NCI-H510A treated with DMSO at 0.1 percent for 48 hours (cell line): ENCODE results near the gene ZEB2.

ENCODE experiments used
- DNase-seq: peaks from one replicate; lab custom pipeline; 2025; lab: John Stamatoyannopoulos, UW

The ZEB2 gene

DNA sequence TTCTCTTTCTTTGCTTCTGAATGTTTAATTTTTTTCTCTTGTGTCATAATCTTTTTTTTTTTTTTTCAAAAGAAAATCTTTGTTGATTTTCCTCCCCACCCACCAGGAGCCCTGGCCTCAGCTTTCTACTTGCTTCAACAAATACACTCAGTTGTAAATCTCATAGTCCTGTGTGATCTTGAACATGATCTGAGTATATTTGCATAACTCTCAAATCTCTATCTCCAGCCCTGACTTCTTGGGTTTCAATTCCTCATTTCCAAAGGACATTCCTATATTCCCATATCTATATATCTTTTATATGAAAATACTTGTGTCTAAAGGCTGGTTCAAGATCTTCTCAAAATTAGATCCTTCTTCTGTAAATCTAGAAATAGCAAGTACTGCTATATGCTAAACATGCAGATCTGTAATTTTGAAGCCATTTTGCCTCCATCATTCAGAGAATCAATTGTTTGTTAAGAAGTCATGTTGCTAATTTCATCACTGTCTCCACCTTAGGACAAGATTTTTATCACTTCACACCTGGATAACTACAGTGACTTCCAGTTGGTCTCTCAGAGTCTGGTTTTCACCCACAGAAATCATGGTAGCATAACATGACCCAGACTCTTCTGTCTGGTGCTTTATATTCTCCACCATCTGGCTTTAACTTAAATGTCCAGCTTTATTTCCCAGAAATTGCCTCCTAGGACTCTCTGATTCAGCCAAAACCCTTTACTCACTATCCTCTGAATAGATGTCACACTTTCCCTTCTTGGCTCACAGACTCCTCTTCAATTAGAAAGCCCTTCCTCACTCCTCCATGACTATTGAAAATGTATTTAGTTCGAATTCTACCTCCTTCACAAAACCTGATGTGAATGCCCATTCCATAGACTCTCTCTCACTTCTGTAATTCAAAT, 98.1 kb downstream of the ZEB2 start:
- no peak for DNase-seq

DNA sequence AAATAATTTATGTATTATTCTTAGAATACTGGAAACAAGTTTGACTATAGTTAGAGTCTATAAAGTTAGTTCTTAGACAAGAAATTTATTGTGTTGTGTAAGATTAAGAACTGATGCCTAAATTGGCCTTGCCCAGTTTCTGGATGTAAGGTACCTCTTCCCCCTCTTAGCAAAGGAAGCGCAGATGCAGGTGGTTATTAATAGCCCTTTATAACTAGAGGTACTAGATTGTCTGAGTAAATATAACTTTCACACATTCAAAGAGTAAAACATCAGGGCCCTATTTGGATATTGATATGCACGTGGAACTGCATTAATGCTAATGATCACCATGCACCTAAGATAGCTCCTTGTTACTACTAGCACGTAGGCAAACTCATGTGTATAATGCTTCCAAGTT, 100.7 kb downstream of the ZEB2 start:
- no peak for DNase-seq

DNA sequence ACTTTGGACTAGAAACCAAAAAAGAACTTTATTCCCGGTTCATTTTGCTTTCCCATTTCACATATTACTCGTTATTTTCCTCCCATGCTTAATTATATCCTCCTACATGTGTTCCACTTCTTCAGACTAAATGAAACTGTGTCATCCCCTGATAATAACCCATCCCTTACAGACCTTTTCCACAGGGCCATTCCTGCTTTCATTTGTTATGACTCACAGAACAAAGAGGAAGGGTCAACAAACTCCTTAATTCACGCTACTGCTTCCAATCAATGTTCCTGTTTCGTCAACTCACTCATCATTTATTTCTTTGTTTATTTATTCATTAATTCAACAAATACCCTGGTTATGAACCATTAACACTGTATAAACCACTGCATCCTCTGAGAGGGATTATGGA, 104.5 kb downstream of the ZEB2 start:
- DNase-seq, result no peak

DNA sequence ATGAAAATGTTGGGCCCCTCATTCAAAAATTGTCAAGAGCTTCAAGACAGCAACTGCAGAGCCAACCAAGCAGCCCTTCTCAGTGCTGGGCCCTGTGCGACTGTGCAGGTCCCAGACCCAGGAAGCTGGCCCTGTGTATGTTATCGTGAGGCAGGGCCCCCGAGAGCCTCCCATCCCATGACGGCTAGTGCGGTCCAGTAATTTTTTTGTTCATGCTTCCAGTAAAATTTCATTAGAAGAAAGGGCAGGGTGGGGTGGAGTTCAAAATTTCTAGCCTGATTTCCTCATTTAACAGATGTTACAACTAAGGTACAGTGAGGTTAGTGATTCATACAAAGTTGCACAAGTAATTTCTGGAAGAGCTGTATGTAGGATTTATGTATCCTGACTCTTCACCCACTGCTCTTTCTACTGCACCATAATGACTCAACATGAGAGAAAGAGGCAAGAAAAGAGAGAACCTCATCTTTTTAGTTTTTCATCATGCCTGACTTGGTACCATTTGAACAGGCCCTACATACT, 105.5 kb downstream of the ZEB2 start:
- no peak for DNase-seq

DNA sequence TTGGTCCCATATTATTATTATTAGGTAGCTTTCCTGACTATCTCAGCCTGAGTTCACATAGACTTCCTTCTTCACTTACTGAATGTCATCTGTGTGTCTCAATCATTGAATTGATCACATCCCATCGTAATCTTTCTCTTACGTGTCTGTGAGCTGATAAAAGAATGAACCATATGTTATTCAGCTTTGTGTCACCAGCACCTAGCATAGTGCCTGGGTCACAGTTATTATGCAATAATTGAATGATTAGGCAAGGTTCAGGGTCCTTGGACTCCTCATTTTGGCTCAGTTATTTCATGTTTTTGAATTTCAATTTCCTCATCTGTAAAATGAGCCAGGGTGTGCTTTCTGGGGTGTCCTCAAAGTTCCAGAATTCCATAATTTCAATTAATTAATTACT, 107.2 kb downstream of the ZEB2 start:
- DNase-seq, result no peak

DNA sequence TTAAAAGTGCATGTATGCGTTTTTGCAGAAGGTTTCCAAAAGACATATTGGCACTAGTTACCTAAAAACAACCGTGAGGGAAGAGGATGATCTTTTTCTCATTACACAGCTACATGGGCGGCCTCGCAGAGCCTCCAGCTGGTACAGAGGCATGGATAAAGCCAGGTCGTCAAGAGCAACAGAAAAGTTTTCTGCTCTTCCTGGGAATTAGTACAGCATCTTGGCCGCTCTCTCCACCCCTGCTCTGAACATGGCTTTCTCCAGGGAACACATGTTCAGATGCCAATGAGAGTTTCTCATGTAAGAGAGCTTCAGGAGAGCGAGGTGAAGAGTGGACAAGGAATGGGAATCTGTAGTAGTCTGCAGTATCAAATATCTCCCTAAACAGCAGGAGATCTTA, 108.4 kb downstream of the ZEB2 start:
- no peak for DNase-seq

DNA sequence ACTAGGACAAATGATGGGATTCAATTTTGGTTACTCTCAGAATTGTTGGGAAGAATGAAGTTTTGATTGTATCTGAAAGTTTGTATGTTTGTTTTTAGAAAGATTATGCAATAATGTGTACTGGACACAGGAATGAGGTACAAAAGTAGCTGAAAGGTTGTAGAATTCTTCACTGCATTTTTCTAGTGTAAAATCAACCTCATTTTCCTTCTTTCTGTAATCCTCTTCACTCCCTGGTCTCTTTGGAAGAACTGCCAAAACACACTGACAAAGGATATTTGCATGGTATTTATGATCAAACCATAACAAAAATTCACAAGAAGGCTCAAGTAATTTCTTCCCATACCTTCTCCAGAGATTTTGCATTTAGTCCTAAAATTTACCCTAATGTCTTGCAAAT, 110.7 kb downstream of the ZEB2 start:
- DNase-seq, result no peak

DNA sequence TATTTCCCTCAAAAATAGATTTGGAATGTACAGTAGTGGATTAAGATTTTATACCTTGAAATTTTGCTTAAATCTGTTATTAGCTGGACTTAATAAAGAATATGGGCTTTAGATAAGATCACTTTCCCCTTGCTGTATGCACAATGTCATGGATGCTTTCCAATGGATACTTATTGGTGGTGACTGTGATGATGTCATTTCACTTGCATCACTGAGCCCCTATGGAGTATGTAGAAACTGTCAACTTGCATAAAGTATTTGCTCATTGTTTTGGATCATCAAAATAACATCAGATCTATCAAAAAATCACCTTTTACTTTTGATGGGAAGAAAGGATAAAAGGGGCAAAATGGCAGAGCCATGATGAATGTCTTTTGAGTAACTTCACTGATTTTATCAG, 112.7 kb downstream of the ZEB2 start:
- no peak for DNase-seq

DNA sequence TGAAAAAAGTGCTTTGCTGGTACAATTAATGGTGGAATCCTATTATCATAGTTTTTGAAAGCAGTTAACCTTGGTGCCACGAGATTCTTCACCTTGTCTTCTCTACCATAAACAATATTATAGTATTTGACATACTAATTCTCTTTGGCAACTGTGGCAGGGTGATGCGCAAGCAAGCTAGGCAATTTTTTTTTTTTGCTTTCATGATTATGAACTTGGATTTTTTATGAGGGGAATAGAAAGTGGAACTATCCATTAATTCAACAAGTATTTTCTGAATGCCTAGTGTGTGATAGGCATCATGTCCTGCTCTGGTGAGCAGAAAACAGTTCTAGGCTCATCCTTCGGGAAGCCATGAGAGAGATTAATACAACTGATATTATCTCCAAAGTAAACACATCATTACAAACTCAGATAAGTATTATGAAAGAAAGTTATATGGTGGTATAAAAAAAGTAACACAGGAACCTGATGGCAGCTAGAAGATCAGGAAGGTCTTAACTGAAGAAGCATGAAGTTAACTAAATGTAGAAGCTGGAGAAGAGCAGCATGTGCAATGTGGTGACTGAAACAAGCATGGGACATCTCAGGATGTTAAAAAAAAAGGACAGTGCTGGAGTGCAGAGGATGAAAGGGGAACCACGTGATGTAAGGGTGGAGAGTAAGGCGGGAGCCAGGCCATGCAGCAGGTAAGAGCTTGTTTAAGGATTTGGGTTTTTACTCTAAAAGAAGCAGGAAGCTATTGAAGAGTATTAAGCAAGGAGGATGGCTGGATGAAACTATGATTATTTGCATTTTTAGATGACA, 113.7 kb downstream of the ZEB2 start:
- no peak for DNase-seq

DNA sequence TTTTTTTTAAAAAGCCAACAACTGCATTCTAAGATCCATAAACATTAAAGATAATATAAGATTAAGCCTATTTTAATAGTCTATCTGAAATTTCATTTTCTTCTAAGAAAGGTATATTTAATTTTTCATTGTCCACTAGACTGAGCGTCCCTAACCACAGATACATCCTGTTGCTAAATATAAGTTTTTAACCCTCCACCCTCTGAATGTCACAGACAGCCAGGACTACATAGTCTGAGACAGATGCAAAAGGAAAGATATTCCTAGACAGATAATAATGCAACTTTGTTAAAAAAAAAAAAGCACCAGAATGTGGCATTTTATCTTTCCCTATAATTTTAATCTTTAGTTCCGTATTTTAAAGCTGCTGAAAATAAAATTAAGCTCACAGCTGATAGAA, 114.6 kb downstream of the ZEB2 start:
- no peak for DNase-seq

DNA sequence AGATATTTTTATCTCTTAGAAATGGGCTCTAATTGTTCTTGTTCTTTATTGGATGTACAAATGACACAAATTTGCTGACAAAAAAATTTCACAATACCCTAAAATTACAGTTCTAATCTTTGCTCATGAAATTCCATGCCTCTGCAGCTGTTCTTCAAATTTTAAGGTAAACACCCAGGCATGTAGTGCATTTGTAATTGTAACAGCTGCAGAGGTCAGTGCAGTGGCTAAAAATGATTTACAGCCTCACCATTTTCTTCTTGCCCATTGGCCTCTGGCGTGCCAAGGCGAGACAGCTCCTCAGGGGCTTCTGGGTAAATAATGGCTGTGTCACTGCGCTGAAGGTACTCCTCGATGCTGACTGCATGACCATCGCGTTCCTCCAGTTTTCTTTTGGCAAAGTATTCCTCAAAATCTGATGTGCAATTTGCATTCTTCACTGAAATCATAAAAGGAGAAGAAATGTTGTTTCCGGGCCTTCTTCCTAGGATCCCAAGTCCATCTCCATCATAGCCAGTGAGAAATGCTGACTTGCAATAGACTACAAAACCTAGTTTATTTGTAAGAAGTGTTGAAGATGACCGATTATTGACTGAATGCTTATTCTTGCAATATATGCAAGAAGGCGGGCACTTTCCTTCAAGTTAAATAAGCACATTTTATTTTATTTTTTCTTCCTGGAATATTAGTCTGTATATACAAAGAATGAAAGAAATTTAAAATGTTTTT, 115.2 kb downstream of the ZEB2 start:
- DNase-seq, result no peak

DNA sequence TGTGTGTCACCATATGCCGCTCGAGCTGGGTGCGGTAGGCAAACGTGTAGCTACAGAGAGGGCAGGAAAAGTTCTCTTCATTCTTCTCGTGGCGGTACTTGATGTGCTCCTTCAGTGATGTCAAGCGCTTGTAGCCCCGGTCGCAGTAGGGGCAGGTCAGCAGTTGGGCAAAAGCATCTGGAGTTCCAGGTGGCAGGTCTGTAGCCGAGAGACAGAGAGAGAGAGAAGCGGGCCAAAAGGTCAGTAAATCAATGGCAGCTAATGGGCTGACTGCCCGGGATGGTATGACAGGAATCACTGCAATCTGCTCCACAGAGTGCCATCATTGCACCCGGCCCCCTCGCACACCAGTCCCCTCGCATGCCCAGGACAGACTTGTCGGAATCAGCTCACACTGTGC, 116.0 kb downstream of the ZEB2 start:
- DNase-seq, result no peak

DNA sequence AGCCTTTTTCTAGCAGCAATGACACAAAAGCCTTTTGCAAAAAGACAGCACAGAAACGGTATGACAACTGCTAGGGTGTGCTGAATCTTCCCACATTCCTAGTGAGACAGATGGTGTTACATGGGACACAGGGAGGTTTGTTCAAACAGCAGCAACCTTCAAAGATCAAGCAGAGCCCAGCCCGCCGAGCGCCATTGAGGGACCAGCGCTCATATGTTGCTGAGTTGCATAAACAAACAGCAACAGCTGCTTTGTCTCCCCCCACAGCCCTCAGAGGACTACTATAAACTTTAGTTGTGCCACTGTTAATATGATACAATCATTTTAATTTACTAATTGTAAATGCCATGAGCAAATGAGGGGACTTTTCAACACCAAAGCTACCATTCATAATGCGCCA, 117.7 kb downstream of the ZEB2 start:
- DNase-seq, result peak; percentile 21

DNA sequence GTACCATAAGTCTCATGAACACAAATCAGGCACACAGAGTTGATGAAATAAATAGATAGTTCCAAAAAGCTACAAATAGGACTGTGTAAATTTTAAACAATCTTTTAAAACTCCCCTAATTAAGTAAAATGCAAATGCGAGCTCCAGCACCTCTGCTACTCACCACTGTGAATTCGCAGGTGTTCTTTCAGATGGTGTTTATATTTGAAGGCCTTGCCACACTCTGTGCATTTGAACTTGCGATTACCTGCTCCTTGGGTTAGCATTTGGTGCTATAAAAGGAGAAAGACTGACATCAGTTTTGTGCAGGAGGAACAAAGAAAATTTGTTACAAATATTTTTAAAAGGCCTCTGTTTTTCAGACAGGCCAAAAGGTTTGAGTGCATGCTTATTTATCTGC, 118.9 kb downstream of the ZEB2 start:
- DNase-seq, result no peak

DNA sequence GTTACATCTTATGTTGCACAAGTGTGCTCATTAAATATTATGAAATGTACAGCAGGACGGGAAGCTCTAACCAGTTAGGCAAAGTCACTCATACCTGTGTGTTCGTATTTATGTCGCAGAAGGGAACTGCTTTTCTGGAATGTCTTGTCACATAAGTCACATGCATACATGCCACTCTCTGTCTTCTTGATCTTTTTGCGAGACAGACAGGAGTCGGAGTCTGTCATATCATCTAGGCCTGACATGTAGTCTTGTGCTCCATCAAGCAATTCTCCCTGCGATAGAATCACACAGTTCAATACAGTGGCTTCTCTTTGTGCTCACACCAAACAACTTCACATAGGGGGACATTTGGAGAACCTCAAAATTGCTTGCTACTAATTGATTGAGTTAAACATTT, 123.6 kb downstream of the ZEB2 start:
- DNase-seq, result no peak

DNA sequence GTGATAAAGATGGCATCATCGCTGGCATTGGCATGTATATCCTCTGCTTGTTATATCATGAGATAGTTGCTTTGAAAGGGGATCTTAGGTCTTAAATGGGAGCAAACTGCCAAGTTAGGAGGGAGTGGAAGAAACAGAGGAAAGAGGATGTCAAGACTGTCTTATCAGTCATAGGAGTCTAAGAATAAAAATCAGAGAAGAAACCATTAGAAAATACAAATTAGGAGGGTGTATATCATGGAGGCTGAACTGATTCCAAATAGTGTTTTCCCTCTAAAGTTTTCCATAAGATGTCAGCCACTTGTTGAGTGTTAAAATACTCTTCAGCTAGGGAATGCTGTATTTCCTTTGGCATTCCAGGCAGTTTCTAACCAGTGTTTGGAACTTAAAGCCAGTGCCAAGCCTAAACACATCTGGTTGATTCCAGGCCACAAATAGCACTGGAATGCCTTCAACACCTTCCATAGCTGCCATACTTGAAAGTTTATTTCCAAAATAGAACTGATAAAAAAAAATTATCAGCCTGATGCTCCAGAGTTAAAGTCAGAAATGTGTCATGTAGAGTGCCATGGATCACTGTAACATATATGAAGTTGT, 129.4 kb downstream of the ZEB2 start:
- DNase-seq, result no peak

DNA sequence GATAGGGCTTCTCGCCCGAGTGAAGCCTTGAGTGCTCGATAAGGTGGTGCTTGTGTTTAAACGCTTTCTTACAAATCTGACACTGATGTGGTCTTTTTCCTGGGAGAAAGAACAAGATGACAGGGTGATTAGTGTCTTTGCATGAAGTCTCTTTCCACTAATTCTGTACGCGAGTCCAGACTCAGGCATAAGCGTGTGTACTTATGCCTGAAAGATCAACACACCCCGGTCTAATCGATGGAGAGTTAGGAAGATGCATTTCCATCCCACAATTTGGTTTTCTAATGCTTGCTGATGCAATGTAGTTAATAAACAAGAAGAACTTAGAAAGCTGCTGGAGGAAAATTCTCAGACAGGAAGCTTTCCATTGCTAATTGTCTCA, 130.0 kb downstream of the ZEB2 start:
- no peak for DNase-seq

DNA sequence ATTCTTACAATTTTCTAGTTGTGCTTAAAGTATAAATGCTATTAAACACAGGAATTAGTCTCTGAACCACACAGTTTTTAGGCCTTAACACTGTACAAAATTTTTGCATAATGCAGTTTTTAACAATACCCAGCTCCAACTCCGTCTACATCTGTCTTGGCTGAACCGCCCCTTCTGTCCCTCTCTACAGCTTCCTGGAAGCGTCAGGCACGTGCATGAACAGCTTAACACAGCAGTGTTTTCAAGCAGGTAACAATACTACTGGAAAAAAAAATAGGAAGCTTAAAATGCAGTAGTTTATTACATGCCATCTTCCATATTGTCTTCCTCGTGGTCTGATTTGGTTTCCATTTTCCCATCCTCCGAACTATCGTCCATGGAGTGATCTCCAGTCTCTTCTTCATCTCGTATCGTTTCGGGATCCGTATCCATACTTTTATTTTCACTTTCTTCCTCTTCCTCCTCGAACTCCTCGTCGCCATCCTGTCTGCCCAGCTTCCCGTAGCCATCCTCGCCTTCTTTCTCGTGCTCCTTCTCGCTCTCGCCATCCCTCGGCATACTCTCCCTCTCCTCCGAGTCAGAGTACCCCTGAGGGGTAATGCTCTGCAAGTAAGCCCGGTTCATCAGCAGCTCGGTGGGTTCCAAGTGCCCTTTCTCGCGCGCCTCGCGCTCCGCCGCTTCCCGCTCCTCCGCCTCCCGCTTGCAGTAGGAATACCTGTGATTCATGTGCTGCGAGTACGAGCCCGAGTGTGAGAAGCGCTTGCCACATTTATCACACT, 130.6 kb downstream of the ZEB2 start:
- peak; percentile 58 for DNase-seq

DNA sequence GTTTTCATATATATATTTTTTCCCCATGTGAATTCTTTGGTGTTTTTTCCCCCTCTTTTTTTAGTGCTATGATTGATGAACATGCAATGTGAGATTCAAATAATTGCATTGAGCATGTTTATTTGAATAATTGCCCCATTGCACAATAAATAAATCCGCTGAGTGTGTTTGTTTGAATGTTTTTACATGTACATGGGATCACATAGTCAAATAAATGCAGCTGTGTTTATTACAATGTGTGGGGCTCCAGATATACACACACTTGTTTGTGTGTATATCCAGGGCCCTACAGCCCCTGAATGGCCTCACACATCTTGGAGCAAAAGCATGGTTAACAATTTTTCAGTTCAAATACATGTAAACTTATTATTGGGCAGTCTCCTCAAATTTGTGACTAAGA, 134.5 kb downstream of the ZEB2 start:
- DNase-seq, result no peak

DNA sequence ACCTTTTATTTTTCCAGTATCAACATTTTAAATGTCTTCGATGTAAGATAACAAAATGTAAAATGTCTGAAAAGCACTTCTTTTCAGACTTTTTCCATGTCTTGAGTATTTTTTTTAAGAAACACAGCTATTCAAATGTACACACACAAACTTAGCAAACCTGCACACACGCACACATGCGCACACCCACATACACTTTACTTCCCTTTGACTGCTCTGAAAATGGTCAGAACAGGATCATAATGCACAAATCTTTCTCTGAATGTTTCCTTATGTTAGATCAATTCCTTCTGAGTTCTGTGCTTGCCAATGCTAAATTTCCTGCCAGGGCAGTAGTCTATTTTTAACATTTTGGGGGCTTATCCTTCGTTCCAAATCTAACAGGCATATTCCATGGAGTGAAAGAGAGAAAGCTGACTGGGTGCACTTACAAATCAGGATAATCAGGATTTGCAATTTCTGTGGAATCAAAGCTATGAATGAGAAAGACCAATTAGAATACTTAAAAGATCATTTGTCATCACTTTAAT, 136.3 kb downstream of the ZEB2 start:
- DNase-seq, result no peak

DNA sequence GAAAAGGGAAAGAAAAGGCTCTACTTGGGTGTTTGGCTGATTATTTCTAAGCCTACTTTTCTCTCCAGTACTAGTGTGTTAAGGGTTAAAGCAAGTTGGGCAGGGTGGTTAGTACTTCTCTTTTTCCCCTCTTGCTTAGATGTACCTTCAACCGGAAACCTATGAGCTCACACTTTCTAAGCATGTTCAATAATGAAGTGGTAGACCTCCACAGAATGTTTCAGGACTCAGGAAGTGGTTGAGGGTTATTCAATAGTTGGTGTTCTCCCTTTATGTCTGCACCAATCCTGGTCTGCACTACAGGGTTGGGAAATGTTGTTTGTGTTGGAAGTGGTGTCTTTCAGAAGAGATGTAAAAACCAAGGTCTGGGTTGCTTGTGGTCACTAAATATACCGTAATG, 137.1 kb downstream of the ZEB2 start:
- no peak for DNase-seq
